Activated CD4-positive, alpha-beta T cell treated with anti-CD3 and anti-CD28 coated beads, Interleukin-2, amount 10 ng/mL, durations not matched to agents 7 days and 5 days (primary cell): ENCODE results near the gene RIIAD1. TPM values are rescaled to one million over a fixed set of nuclear protein-coding genes. Genes with fewer than 3 reads are reported as not detected.
A peak's percentile ranks its signal among the peaks of the same experiment; 100 is the strongest.

Experiments
- CTCF ChIA-PET: fragments of 350-600 bp; sonication (Branson Sonifier 250); formaldehyde crosslinking; loops from one replicate; lab custom pipeline; 2021; ENCODE audit warnings: antibody characterized with exemption; lab: Charles Lee
- POLR2A ChIA-PET: fragments of 350-600 bp; sonication (Branson Sonifier 250); formaldehyde crosslinking; loops from one replicate; lab custom pipeline; 2021; ENCODE audit warnings: antibody characterized with exemption; lab: Charles Lee
- DNase-seq: peaks from one replicate; pipeline ENCODE4 v3.0.0-alpha.2; 2020
- H3K27ac Mint-ChIP-seq: one replicate; pipeline ENCODE4 v1.8.0; 2021; ENCODE audit warnings: mild to moderate bottlenecking, moderate library complexity, mixed read lengths
- H3K27me3 Mint-ChIP-seq: one replicate; pipeline ENCODE4 v1.8.0; 2021; ENCODE audit warnings: mixed read lengths
- H3K36me3 Mint-ChIP-seq: one replicate; pipeline ENCODE4 v1.8.0; 2021; ENCODE audit warnings: low read depth, mixed read lengths
- H3K4me1 Mint-ChIP-seq: one replicate; pipeline ENCODE4 v1.8.0; 2021; ENCODE audit warnings: mixed read lengths
- H3K4me3 Mint-ChIP-seq: one replicate; pipeline ENCODE4 v1.8.0; 2021; ENCODE audit warnings: mild to moderate bottlenecking, moderate library complexity, mixed read lengths
- H3K9me3 Mint-ChIP-seq: one replicate; pipeline ENCODE4 v1.8.0; 2021; ENCODE audit warnings: mixed read lengths
- total RNA-seq, 2 experiments: library from RNA; stranded (reverse); gene quantifications; one replicate each; pipeline ENCODE4 v1.2.3, GENCODE V29; 2021

RIIAD1 gene
- total RNA-seq, 2 experiments from 2014 or later: not detected

DNA sequence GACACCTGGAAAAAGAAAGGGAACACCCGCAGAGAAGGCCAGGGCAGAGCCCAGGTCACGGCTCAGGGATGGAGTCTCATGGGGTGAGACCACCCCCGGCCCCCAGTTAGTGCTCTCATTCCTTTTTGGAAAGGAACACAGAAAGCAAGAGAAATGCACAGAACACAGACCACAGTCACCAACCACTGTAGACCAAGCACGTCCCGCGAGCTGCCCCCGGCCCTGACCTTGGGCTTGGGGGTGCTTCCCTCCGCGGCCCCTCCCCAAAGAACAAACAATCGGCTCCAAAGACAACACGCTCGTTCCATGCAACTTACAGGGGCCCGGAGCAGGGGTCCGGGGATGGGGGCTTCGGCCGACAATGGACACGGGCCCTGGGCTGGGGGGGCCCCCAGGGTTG is 17.5 kb upstream of the RIIAD1 start:
- ChIA-PET CTCF (no interaction called here), POLR2A (no interaction called here)
- H3K27me3 Mint-ChIP-seq: no peaks in the 10 kb centered on the region
- no peak overlapping the region for H3K4me3 Mint-ChIP-seq
- no peaks in the 10 kb centered on the region for H3K9me3 Mint-ChIP-seq
- no peak for DNase-seq
- H3K27ac Mint-ChIP-seq: peak overlapping the region; percentile 58
- no peaks in the 10 kb centered on the region for H3K36me3 Mint-ChIP-seq
- H3K4me1 Mint-ChIP-seq: peaks cover 10% of the 10 kb centered on the region

DNA sequence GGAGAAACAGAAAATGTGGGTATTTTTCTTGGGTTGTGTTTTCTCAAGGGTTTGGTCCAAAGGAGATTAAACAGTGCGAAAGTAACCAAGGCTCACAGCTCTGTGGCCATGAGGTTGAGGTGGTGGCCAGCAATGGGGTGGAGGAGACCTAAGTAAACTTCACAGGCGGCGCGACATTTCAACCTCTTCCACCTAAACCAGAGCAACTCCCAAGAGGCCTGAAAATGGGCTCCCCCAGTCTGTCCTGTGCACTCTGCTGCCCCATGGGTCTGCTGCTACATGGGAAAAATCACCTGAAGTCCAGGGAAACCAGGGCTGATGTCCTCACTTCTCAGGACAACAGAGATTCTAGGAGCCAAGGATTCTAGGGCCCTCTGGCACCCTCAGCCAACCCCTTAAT is 17.1 kb upstream of the RIIAD1 start:
- no peaks in the 10 kb centered on the region for H3K36me3 Mint-ChIP-seq
- H3K4me1 Mint-ChIP-seq: peaks cover 10% of the 10 kb centered on the region
- H3K27me3 Mint-ChIP-seq: no peaks in the 10 kb centered on the region
- H3K9me3 Mint-ChIP-seq: no peaks in the 10 kb centered on the region
- H3K27ac Mint-ChIP-seq: no peak overlapping the region
- no peak for DNase-seq
- H3K4me3 Mint-ChIP-seq: no peak overlapping the region
- ChIA-PET POLR2A (no interaction called here), CTCF (no interaction called here)

DNA sequence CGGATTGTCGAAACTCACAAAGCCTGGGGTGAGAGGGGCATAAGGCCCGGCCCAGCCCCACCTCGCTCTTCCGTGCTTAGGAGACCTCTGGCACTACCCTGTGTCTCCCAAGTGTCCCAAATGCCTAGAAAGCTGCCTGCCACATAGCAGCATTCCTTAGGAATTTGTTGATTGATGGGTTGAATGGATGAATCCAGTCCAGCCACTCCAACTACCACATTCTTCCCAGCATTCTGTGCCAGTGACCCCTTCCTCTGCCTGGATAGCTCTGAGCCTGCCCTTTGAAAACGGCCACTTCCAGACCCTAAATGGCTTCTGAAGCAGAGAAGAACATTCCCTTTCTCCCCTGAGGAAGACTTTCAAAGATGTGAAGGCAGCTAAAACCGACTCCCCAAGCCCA is 16.2 kb upstream of the RIIAD1 start:
- Mint-ChIP-seq H3K4me1 (peaks cover 10% of the 10 kb centered on the region), H3K4me3 (no peak overlapping the region), H3K27ac (no peak overlapping the region), H3K9me3 (no peaks in the 10 kb centered on the region), H3K36me3 (no peaks in the 10 kb centered on the region), H3K27me3 (no peaks in the 10 kb centered on the region)
- no peak for DNase-seq
- ChIA-PET CTCF (interaction anchor here (1.3 kb wide), 1 partner anchor 136 kb away, joined by 3 read pairs; no protein-coding TSS in a partner anchor), POLR2A (no interaction called here)

- ChIA-PET POLR2A (no interaction called here), CTCF (interaction anchor here (0.8 to 1.4 kb wide), 4 partner anchors 12 to 135 kb away, joined by 3 to 4 read pairs (median 4); no protein-coding TSS in a partner anchor)
- no peaks in the 10 kb centered on the region for H3K27me3 Mint-ChIP-seq
- no peak overlapping the region for H3K27ac Mint-ChIP-seq
- peaks cover 10% of the 10 kb centered on the region for H3K4me1 Mint-ChIP-seq
- no peak overlapping the region for H3K4me3 Mint-ChIP-seq
- DNase-seq: no peak
- H3K9me3 Mint-ChIP-seq: no peaks in the 10 kb centered on the region
- no peaks in the 10 kb centered on the region for H3K36me3 Mint-ChIP-seq
These were observed 15.4 kb upstream of the RIIAD1 start for GRCh38 chr1:151705753-151706463.

DNA sequence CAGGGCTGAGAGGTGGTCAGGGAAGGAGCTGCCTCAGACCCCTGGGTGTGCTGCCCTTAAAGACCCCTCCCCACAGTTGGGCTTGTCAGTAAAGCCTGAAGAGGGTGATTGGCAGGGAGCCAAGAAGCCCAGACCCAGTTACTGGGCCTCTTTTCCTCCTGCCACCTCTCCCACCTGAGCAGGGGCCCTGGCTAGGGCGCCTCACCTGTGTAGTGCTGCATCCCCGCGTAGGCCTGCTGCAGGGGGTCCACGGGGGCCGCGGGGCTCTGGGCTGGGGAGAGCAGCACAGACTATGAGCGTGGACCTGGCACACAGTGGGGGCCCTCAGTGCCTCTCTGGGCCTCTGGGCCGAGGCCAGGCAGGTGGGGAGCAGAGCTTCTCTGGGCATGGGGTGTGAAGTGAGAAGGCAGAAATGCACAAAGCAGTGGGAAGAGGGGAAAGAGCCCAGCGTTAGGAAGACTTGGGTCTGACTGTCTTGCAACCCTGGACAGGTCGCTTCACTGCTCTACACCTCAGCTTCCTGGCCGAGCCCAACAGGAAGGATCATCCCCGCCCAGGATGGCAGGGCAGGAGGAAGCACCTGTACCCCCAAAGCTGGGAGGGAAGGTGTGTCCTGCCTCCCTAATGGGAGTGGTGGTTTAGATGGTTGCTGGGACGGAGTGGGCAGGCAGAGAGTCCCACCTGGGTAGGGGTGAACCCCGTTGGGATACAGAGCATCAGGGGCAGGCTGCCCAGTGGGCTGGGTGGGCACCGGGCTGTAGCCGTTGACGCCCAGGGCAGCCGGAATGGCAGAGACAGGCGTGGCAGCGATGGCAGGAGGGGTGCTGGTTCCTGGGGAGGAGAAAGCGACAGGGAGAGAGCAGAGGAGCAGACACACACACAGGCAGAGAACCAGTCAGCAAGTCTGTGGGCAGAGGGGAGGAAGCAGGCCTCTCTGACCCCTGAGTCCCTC is 14.6 kb upstream of the RIIAD1 start:
- Mint-ChIP-seq H3K27me3 (no peaks in the 10 kb centered on the region), H3K4me3 (no peak overlapping the region), H3K9me3 (no peaks in the 10 kb centered on the region), H3K27ac (no peak overlapping the region), H3K4me1 (peaks cover 10% of the 10 kb centered on the region), H3K36me3 (no peaks in the 10 kb centered on the region)
- POLR2A ChIA-PET: no interaction called here
- CTCF ChIA-PET: interaction anchor here (0.8 to 1.4 kb wide), 3 partner anchors 11 to 130 kb away, joined by 3 to 4 read pairs (median 4); no protein-coding TSS in a partner anchor
- DNase-seq: no peak

- Mint-ChIP-seq H3K4me3 (no peak overlapping the region), H3K4me1 (peaks cover 10% of the 10 kb centered on the region), H3K9me3 (no peaks in the 10 kb centered on the region), H3K27me3 (no peaks in the 10 kb centered on the region), H3K27ac (no peak overlapping the region), H3K36me3 (no peaks in the 10 kb centered on the region)
- POLR2A ChIA-PET: no interaction called here
- CTCF ChIA-PET: no interaction called here
- no peak for DNase-seq
These were observed 13.7 kb upstream of the RIIAD1 start for GRCh38 chr1:151707541-151708065.

GRCh38 chr1:151708891-151709290 is 12.4 kb upstream of the RIIAD1 start:
- ChIA-PET CTCF (interaction anchor here (1.1 kb wide), 1 partner anchor 326 kb away, joined by 3 read pairs; no protein-coding TSS in a partner anchor), POLR2A (no interaction called here)
- DNase-seq: no peak
- Mint-ChIP-seq H3K4me3 (no peak overlapping the region), H3K27me3 (no peaks in the 10 kb centered on the region), H3K36me3 (no peaks in the 10 kb centered on the region), H3K9me3 (no peaks in the 10 kb centered on the region), H3K4me1 (peaks cover 5% of the 10 kb centered on the region), H3K27ac (no peak overlapping the region)

DNA sequence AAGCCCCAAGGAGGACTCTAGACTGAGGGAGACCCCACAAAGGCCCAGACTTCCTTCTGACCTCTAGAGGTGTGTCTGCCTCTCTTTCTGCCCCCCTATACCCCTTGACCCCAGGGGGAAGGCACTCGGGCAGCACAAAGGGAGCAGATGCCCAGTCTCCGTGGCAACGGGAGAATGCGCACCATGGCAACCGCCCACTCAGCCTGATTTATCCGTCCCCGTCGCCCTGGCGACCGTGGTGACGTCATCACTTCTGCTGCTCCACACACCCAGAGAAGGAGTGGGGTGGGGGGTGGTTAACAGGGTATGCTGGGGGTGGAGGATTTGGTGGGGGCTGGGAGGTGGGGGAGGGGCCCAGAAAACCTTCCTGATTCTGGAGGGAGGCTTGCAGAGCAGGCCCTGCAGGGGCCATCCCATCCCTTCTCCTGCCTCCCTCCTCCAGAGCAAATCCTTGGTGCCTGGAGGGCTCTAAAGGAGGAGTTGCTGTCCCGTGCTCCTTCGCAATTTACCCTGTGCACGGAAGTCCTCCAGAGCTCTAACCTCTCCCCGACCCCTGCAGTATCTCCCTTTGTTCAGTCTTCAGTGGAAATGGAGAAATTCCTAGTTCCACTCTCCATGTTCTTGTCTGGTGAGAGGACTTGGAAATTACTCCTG is 11.0 kb upstream of the RIIAD1 start:
- Mint-ChIP-seq H3K9me3 (no peaks in the 10 kb centered on the region), H3K36me3 (no peaks in the 10 kb centered on the region), H3K27ac (no peak overlapping the region), H3K4me3 (no peak overlapping the region), H3K4me1 (peaks cover 5% of the 10 kb centered on the region), H3K27me3 (peaks cover 8% of the 10 kb centered on the region)
- ChIA-PET CTCF (interaction anchor here (0.7 to 1.7 kb wide), 3 partner anchors 11 to 127 kb away, joined by 3 to 5 read pairs (median 3); partner anchors contain the start of gene RIIAD1), POLR2A (no interaction called here)
- DNase-seq: peak; percentile 15

DNA sequence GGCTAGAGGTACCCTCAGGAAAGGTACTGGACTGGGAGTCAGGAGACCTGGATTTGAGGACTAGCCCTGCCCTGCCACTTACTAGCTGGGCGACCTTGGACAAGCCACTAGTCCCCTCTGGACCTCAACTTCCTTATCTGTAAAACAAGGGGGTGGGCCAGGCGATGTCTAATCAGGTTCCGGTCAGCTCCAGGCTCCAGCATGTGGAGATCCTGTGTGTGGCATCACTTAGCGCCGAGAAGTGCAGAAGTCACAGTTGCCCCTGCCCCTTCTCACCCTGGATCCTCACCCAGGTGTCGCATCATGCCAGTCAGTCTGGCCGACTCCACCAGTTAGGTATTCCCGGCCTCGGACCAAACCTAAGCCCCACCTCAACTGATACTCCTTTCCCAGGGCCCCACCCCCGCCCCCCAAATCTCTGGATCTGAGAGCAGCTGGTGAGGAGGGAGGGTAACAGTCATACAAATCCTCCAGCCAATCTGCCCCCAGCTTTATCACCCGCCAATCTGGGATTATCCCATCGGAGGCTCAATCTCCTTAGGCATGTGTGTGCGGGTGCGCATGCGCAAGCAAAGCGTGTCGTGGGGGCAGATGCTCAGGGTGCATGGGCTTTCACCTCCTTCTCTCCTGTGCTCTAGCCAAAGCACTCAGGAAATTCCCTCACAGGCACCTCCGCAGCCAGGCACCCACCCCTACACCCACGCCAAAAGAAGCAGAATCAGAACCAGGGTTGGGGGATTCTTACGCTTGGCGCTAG is 10.1 kb upstream of the RIIAD1 start:
- ChIA-PET POLR2A (no interaction called here), CTCF (interaction anchor here (0.5 to 1.7 kb wide), 3 partner anchors 10 to 518 kb away, joined by 3 to 5 read pairs (median 4); partner anchors contain the start of gene RIIAD1)
- Mint-ChIP-seq H3K9me3 (no peaks in the 10 kb centered on the region), H3K4me3 (no peak overlapping the region), H3K27ac (no peak overlapping the region), H3K27me3 (peaks cover 17% of the 10 kb centered on the region), H3K4me1 (peaks cover 3% of the 10 kb centered on the region), H3K36me3 (no peaks in the 10 kb centered on the region)
- no peak for DNase-seq

DNA sequence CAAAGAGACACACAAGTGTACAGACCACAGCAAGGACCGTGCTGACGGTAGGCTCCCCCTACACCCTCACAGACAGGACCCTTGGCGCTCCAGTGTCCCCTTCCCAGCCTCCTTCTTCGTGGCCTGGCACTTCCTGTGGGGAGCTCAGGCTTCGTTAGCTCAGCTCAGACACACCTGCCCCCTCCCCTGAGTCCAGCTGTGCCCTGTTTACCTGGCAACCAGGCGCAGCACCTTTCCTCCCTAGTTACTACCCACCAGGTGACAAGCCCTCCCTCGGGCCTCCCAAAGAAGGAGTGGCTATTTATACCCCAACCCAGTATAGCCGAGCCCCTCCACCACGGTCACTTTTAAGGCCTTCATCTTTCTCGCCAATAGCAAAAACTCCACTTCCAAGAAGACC is 9.4 kb upstream of the RIIAD1 start:
- Mint-ChIP-seq H3K36me3 (no peaks in the 10 kb centered on the region), H3K27me3 (peaks cover 21% of the 10 kb centered on the region), H3K4me1 (peaks cover 2% of the 10 kb centered on the region), H3K9me3 (no peaks in the 10 kb centered on the region), H3K4me3 (no peak overlapping the region), H3K27ac (no peak overlapping the region)
- no peak for DNase-seq
- ChIA-PET POLR2A (no interaction called here), CTCF (interaction anchor here (1.7 kb wide), 1 partner anchor 22 kb away, joined by 5 read pairs; no protein-coding TSS in a partner anchor)

GRCh38 chr1:151713044-151713443 is 8.3 kb upstream of the RIIAD1 start:
- ChIA-PET CTCF (interaction anchor here (0.9 to 1.1 kb wide), 2 partner anchors 122 to 124 kb away, joined by 3 read pairs; no protein-coding TSS in a partner anchor), POLR2A (no interaction called here)
- H3K36me3 Mint-ChIP-seq: no peaks in the 10 kb centered on the region
- DNase-seq: no peak
- no peaks in the 10 kb centered on the region for H3K9me3 Mint-ChIP-seq
- peaks cover 5% of the 10 kb centered on the region for H3K4me1 Mint-ChIP-seq
- no peak overlapping the region for H3K4me3 Mint-ChIP-seq
- peaks cover 32% of the 10 kb centered on the region for H3K27me3 Mint-ChIP-seq
- no peak overlapping the region for H3K27ac Mint-ChIP-seq
